ENCODE results near the gene ARHGAP15.

DNA sequence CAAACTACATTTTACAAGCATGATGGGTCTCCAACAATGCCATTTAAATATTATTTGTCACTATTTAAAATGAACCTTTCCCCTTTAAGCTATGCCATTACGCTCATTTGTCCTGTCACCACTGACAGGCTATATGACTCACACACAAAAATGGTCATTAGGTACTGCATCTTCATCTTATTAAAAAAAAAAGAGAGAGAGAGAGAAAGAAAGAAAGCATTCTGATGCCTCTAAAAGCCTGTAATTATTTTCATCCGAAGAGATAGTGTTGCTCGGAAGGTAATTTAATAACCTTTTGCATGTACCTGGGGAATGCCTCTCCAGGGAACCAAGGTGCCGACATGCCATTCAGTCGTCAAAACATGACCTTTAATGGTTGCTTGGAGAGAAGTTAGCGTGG, 226.7 kb downstream of the ARHGAP15 start:
- TF ChIP-seq POLR2AphosphoS5 (IDR thresholded peaks at IDR 0.05; ENCODE audit: borderline replicate concordance, low read depth, low read length) (no peak), EZH2 (IDR thresholded peaks at IDR 0.05) (no peak)
